Measurements from ENCODE around the gene ATP6V1B1. TPM values are rescaled to one million over a fixed set of nuclear protein-coding genes. Genes with fewer than 3 reads are reported as not detected.

Gene ATP6V1B1
- total RNA-seq, 1 donor from 2014 or later = 0.43 TPM

GRCh38 chr2:70981421-70981820, 45.7 kb downstream of the ATP6V1B1 start:
- DNase-seq = no peak
- intact Hi-C loops (cut with DNase I) = no loop called here
- no peak for ATAC-seq (ENCODE audit: poor library complexity)

DNA sequence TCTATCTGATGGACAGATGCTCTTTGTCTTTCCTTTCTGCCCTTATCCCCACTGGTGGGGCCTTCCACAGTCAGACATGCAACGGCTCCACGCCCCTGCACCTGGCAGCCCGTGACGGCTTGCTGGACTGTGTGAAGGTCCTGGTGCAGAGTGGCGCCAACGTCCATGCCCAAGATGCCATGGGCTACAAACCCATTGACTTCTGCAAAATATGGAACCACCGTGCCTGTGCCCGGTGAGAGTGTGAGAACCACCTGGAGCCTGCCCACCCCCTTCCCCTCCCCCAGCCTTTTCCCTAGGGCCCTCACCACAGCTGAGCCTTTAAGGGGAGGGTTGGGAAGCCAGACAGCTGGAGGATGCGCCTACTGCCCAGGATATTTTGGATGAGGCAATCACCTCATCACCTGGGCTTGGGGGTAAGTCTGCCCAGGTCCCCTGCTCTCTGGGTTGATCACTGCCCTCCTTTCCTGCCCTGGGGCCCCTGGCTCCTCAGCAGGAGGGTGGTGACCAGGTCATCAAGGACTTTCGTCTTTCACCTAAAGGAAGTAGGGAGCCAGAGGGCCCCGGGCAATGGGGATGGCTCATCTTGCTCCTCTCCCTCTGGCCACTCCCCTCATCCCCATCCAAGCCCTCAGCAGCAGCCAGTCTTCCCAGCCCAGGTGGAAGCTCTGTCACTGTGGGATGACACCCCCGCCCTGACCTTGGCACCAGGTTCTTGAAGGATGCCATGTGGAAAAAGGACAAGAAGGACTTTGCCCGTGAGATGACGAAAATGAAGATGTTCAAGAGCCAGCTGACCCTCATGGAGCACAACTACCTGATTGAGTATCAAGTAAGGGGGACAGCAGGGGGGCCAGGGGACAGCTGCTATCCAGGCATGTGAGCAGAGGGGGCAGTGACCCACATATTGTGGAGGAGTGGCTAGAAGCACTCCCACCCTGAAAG, 46.4 kb downstream of the ATP6V1B1 start:
- ATAC-seq (ENCODE audit: poor library complexity) (no peak), DNase-seq (no peak)
- intact Hi-C loops (cut with DNase I) = no loop called here

DNA sequence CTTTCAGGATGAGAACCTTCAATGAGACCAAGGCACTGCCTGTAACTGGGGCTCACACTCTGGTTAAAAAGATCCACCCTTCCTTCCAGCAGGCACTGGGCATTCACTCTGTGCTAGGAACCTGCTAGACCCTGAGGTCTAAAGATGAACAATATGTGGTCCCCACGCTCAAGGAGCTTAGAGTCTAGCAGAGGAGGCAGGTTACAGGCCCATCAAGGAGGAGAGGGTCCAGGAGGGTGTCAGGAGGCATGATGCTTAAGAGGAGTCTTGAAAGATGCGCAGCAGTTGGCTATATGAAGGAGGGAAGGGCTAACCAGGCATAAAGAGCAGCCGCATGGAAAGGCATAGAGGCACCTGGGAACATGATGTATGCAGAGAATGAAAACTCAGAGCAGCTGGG, 47.3 kb downstream of the ATP6V1B1 start:
- intact Hi-C loops (cut with DNase I) = no loop called here
- no peak for DNase-seq
- no peak for ATAC-seq (ENCODE audit: poor library complexity)

DNA sequence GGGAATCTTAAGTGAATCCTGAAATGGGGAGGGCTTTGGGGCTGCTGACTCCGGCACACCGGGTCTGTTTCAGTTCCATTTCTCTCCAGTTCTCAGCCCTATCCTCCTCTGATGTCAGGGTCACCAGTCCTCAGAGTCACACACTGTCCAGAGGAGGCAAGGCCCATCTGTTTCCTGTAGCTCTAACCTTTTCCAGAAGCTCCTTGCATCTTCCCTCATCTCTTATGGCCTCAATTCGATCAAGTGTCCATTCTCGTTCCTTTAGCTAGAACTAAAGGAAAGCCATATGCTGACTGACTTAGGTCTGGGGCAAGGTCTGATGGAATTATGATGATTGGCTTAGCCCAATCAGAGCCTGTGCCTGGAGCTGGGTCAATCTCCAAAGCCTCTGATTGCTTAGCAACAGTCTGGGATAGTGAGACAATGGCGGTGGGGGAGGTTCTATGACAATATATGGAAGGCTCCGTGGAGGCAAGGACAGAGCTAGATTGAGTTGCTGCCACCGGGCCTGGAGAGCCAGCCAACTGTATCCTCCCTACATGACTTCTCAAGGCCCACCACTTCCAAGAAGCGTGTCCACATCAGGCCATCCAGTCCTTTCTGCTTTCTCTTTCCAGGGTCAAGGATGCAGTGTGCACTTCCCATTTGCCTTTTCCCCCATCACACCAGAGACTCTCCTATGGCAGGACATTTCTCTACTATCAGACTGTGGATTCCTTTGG, 48.0 kb downstream of the ATP6V1B1 start:
- DNase-seq (no peak), ATAC-seq (ENCODE audit: poor library complexity) (no peak)
- intact Hi-C loops (cut with DNase I) = no loop called here

GRCh38 chr2:70984228-70984575, 48.5 kb downstream of the ATP6V1B1 start:
- DNase-seq = no peak
- no peak for ATAC-seq (ENCODE audit: poor library complexity)
- intact Hi-C loops (cut with DNase I) = no loop called here

GRCh38 chr2:70984576-70985282, 49.0 kb downstream of the ATP6V1B1 start:
- DNase-seq = peak; percentile 79
- peak; percentile 81 for ATAC-seq (ENCODE audit: poor library complexity)
- intact Hi-C loops (cut with DNase I) = no loop called here

- intact Hi-C loops (cut with DNase I) = no loop called here
- ATAC-seq (ENCODE audit: poor library complexity) (peak; percentile 5), DNase-seq (no peak)
Observed at GRCh38 chr2:70985283-70985688, 49.6 kb downstream of the ATP6V1B1 start.

DNA sequence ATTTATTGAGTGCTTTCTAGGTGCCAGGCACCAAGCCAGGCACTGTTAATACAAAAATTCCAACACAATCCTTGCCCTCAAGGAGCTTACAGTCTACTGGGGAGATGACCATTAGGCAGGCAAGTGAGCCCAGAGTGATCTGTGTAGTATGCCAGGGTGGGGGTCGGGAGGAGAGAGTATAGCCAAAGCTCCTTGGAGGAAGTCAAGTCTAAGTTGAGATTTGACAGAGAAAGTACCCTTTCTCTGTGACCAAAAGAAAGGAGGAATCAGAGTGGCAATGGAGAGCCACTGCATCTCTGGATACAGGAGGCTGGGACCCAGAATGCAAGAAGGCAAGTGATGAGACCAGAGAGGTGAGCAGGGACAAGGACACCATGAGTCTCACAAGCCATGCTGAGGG, 50.3 kb downstream of the ATP6V1B1 start:
- intact Hi-C loops (cut with DNase I) = no loop called here
- ATAC-seq (ENCODE audit: poor library complexity) (no peak), DNase-seq (no peak)

GRCh38 chr2:70986499-70987189, 50.9 kb downstream of the ATP6V1B1 start:
- ATAC-seq (ENCODE audit: poor library complexity) (no peak), DNase-seq (no peak)
- intact Hi-C loops (cut with DNase I) = no loop called here

GRCh38 chr2:70987386-70987785, 51.7 kb downstream of the ATP6V1B1 start:
- ATAC-seq (ENCODE audit: poor library complexity) (no peak), DNase-seq (no peak)
- intact Hi-C loops (cut with DNase I) = no loop called here

- intact Hi-C loops (cut with DNase I) = no loop called here
- DNase-seq (peak; percentile 63), ATAC-seq (ENCODE audit: poor library complexity) (peak; percentile 16)
Observed at GRCh38 chr2:70988151-70988550, 52.5 kb downstream of the ATP6V1B1 start.

DNA sequence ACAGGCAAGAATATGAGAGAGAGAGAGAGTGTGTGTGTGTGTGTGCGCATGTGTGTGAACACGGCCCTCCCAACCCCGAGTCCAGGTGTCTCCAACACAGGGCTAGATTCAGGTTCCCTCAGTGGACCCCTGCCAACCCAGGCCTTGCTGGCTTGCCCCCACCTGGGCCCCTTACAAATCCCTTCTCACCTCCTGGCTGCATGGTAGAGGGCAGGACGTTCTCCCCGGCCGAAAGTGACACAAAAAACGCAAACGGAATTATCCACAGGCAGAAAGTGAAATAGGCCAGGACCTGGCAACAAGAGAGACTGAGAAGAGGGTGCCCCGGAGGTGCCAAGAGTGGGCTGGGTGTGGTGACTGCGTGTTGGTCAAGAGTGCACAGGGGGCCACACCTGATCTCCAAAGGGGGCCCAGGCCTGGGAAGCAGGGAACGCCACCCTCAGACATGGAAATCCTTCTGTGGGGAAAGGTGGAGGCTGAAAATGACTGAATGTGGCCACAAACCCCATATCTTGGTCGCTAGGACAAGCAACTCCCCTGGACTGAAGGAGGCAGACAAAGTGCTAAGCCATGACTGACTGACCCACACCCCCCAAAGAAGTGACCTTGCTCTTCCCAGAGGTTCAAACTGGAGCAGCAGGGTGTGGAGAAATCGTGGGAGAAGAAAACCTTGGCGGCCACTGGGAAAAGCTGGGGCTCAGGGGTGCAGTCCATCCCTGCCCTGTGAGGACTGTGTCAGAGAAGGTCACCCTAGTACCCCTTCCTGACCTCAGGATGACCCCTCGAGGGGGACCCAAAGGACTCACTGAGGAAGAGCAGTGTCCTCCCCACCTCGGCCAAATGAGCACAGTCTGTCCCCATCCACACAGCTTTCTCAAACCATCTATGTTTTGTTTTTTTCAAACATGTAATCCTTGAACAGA, 53.3 kb downstream of the ATP6V1B1 start:
- DNase-seq (no peak), ATAC-seq (ENCODE audit: poor library complexity) (no peak)

GRCh38 chr2:70990216-70990615, 54.5 kb downstream of the ATP6V1B1 start:
- ATAC-seq (ENCODE audit: poor library complexity) = no peak
- intact Hi-C loops (cut with DNase I) = no loop called here
- DNase-seq = no peak

More for the DNA sequence above, 53.3 kb downstream of the ATP6V1B1 start:
- intact Hi-C loops (cut with DNase I) = no loop called here

DNA sequence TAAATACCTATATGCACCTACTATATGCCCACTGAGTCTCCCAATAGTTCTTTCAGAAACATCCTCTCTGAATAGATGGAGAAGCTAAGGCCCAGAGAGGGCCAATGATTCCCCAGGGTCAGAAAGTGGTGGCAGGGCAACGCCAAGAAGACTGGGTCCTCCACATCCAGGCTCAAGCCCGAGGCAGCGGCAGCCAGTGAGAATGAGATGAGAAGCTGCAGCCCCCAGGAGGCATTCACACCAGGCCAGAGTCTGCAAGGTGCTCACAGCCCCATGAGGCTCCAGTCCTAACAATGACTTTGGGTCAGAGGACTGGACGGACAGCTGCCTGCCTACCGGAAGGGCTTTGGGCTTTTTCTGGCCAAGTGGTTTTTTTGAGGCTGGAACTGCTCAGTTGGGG, 55.4 kb downstream of the ATP6V1B1 start:
- ATAC-seq (ENCODE audit: poor library complexity) (no peak), DNase-seq (no peak)
- intact Hi-C loops (cut with DNase I) = no loop called here

- DNase-seq = no peak
- no peak for ATAC-seq (ENCODE audit: poor library complexity)
Observed at GRCh38 chr2:70991742-70992141, 56.0 kb downstream of the ATP6V1B1 start.

DNA sequence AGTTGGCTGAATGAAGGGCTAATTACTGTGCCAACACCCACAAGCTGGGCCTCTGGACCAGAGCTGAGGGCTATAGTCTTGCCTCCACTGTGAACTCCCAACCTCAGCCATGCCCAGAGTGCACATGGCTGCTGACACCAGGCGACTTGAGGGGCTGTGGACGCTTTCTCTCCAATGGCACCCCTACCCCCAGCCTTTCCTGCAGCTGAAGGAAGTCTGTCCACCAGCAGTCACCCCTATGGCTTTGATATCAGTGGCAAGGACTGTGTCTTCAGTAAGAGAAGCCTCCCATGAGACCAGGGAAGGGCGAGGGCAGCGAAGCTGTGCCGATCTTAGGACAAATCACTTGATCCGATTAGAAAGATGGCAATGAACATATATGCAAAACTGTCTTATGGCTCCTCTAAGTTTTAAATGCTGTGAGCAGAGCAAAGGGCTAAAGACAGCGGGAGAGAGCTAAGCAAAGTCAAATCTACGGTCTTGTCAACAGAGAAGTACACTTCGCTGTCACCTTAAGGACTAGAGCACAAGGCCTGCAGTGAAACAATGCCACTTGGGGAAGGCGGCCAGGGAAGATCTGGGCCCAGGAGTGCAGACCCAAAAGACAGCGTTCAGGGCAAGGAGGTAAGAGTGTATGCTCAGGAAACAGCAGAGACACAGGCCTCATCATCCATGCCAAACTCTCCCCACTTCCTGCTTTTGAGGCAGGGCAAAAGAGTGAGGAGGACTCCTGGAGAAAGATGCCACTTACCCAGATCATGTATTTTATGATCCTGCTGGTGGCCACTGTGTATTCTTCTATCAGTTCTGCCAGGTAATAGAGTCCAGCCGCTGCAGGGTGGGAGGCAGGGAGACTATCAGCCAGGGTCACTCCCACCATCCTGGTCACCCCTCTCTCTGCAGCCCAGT, 57.5 kb downstream of the ATP6V1B1 start:
- intact Hi-C loops (cut with DNase I) = no loop called here
- ATAC-seq (ENCODE audit: poor library complexity) (no peak), DNase-seq (no peak)

More at GRCh38 chr2:70991742-70992141, 56.0 kb downstream of the ATP6V1B1 start:
- intact Hi-C loops (cut with DNase I) = no loop called here
